GM19043 (cell line): ENCODE results near the gene KCNN1.
"Not testable (repeated sequence)": the region's sequence is repeated elsewhere in the genome, so short reads cannot be mapped to it uniquely, and the experiment has no call there.

Source experiments
- ATAC-seq: cut with Tn5 transposase; IDR thresholded peaks from one replicate; pipeline ENCODE4 v1.9.1; 2021; ENCODE audit warnings: low read depth; ENCODE audit not compliant: unreplicated experiment

The KCNN1 gene

DNA sequence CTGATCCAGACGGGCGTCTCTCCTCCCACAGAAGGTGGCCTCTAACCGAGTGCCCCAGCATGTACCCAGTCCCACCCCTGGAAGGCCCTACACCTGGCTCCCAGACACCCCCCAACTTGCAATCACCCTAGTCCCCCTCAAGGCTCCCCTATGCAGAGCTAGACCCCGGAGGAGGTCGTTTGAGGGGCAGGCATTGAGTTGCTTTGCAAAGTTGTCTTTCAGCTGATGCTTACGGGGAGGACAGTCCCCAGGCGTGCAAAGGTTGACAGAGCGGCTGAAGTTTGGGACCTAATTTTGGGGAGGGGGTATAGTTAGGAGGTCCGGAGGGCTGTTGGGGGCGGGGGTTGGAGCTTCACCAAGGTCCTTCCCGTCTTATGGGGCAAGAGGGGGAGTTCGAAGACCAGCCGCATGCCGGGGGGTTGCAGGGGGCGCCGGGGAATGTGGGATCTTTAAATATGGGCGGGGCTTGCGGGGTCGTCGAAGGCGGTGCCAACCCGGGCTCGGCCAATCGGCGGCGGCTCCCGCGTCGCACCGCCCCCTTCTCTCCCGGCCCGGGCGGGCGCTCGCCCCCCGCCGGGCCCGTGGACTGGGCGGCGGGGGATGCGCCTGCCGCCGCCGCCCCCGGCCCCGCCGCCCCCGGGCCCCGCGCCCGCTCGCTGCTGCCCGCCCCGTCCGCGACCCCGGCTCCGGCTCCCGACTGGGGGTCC is at the start of gene KCNN1:
KCNN1 (plus strand) TSS at position 558 of the 707 bp plus-strand sequence. CDS start 6,782 bp downstream, outside the sequence.
- ATAC-seq, result no peak

DNA sequence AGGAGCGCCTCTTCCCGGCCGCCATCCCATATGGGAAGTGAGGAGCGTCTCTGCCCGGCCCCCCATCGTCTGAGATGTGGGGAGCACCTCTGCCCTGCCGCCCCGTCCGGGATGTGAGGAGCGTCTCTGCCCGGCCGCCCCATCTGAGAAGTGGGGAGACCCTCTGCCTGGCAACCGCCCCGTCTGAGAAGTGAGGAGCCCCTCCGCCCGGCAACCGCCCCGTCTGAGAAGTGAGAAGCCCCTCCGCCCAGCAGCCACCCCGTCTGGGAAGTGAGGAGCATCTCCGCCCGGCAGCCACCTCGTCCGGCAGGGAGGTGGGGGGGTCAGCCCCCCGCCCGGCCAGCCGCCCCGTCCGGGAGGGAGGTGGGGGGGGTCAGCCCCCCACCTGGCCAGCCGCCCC is 48.8 kb upstream of the KCNN1 start:
- ATAC-seq, result not testable (repeated sequence)

DNA sequence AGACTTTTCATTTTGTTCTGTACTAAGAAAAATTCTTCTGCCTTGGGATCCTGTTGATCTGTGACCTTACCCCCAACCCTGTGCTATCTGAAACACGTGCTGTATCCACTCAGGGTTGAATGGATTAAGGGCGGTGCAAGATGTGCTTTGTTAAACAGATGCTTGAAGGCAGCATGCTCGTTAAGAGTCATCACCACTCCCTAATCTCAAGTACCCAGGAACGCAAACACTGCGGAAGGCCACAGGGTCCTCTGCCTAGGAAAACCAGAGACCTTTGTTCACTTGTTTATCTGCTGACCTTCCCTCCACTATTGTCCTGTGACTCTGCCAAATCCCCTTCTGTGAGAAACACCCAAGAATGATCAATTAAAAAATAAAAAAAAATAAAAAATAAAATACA is 47.8 kb upstream of the KCNN1 start:
- not testable (repeated sequence) for ATAC-seq

DNA sequence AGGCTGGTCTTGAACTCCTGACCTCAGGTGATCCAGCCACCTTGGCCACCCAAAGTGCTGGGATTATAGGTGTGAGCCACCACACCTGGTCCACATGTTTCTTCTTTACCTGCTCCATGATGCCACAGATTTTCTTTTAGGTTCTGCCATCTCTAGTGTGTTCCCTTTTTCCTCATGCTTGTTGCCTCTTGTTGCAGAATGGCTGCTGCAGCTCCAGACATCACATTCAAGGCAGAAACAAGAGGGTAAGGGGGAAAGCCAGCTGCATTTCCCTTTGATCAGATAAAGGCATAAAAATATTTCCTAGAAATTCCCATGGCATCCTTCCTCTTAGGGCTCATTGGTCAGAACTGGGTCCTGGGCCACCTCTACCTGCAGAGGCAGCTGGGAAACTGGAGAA is 46.4 kb upstream of the KCNN1 start:
- ATAC-seq, result no peak

DNA sequence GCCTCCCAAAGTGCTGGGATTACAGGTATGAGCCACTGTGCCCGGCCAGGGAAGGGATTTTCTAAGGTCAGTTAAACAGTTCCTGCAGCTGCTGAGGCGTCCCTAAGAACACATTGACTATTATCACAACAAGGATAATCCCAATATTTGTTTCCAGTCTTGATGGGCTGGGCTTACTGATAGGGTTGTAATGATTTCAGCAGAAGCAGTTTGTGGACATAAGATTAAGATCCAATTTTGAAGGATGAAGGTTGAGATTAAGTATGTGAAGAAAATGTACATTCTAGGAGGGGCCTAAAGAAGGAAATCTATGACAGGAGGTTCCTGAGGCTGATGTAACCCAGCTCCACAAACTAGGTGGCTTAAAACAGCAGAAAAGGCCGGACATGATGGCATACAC is 44.8 kb upstream of the KCNN1 start:
- ATAC-seq, result no peak

DNA sequence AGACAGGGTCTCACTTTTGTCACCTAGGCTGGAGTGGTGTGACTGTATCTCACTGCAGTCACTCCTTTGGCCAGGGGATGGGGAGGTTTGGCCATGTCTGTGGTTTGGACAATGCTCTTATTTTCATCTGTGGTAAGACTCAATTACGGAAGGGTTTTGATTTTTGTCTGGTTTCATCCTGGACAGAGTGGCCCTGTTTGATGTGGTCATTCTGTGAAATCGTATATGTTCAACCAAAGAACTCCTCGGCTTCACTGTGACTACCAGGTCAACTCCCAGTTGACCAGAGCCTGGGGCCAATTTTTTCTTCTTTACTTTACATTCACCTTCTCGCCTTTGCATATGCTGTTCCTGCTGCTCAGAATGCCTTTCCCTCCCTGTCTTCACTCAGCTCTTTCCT is 40.9 kb upstream of the KCNN1 start:
- no peak for ATAC-seq

DNA sequence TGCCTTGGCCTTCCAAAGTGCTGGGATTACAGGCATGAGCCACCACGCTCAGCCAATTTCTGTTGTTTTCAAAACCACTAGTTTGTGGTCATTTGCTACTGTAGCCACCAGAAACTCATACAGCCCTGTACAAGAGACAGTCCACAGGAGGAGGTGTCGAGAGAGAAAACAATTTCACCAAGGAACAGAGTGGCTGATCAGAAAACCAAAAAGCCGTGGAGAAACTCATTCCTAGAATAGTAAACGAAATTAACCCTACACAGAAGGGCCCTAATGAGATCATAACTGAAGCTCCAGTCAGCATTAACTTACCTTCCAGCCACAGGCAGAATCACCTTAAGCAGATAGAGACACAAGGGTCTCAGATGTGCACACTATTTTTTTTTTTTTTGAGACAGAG is 37.9 kb upstream of the KCNN1 start:
- no peak for ATAC-seq

DNA sequence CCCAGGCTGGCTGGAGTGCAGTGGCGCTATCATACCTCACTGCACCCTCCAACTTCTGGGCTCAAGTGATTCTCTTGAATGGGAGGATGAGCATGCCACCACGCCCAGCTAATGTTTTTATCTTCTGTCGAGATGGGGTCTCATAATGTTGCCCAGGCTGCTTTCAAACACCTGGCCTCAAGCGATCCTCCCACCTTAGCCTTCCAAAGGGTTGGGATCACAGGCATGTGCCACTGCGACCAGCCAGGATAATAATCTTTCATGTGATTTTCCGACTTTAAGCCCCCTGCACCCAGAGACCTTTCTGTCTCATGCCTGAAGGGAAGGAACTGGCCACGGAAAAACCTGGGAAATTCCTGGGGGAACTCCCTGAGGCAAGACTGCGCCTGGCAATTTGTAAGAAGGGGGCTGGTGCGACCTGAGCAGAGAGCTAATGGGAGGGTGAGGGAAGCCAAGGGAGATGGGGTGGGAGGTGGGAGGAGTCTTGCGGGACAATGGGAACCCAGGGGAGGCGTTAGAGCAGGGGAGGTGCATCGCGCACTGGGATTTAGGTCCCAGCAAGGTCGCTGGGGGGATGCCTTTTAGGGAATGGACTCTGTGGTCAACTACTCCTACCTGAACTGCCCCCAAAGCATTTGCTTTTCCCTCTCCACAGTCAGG is 35.2 kb upstream of the KCNN1 start:
- ATAC-seq, result no peak

DNA sequence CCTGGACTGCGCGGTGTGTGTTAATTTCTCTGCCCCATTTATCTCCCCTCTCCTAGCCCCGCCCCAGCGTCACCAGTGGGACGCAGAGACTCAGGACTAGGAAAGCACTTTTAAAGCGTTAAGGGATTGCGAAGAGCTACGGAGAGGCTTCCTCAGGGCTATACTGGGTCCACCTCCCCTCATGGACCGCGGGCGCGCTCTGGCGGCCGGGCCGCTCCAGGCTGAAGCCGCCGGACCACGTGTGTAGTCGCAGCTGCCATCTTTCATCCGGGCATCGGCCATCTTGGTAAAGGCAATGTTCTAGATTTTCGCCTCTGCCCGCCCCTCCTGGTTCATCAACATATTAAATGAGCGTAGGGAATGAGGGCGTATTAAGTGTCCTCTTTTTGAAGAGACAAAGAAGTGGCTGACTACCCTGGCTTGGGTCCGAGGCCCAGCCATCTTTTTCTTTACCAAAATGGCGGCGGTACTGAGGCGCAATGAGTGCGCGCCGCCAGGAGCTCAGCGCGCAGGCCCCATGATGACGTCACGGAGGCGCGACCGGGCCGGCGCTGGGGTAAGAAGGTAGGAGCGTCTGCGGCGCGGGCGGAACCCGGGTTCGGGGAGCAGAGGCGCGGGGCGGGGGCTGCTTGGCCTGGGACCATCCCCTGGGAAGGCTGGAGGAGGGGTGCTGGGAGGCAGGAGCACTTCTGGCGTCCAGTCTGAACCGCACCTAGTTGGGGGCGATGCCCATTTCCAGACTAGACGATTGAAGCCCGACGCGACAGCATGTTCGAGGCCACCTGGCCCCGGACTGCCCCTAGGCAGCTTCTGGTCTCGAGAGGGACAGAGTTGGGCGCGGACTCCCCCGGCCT is 34.2 kb upstream of the KCNN1 start, which contains the start of gene CCDC124:
CCDC124 (plus strand) TSS at position 531 of the 854 bp plus-strand sequence. CDS start 3,406 bp downstream, outside the sequence.
- peak; percentile 58 for ATAC-seq

DNA sequence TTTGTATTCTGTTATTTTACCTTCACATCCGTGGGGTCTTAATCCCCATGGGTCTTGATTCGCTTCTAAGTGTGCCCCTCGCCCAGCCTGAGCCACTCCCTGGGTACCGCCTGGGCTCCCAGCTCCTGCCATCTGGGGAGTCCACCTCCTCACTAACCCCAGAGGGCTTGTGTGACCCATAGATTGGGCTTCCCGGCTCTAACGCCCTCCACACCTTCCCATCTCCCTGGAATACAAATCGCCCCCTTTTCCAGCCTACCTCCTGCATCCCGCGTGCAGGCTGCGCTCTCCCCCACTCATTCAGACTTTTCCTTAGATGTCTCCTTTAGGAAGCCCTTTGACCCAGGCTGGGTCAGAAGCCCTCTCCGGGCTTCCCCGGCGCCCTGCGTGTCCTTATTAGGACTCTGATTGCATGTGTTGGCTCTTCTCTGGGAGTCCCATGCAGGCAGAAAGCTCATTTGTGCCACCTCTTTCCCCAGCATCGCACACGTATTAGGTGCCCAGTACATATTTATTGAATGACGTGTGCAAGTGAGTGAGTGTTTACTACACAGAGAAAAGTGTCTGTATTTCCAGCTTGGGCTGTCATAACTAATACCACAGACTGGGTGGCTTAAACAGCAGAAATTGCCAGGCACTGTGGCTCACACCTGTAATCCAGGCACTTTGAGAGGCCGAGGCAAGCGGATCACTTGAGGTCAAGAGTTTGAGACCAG is 33.3 kb upstream of the KCNN1 start:
- ATAC-seq, result no peak

DNA sequence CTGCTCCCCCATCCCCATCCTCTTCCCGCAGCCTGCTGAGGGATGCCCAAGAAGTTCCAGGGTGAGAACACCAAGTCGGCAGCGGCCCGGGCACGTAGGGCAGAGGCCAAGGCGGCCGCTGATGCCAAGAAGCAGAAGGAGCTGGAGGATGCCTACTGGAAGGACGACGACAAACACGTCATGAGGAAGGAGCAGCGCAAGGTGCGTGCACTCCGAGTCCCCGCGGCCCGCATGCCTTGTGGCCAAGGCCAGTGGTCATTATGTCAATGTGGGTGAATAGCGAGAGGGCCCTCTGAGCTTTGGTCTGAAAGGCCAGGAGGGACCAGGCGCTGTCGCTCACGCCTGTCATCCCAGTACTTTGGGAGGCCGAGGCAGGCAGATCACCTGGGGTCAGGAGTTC is 30.5 kb upstream of the KCNN1 start:
- no peak for ATAC-seq

DNA sequence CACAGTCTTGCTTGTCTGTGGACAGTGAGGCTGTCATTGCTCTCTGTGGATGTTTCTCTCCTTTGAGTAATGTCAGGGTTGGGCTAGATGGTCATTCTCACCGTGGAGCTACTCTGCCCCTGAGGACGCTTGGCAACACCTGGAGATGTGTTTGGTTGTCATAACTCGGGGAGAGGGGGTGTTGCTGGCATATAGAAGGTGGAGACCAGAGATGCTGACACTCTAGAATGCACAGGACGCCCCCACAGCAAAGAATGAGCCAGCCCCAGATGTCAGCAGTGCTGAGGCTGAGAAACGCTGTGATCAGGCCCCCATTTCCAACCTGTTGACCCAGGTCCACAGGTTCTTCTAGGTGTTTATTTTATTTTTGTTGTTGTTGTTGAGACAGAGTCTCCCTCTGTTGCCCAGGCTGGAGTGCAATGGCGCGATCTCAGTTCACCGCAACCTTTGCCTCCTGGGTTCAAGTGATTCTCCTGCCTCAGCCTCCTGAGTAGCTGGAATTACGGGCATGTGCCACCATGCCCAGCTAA is 29.5 kb upstream of the KCNN1 start:
- ATAC-seq, result no peak

DNA sequence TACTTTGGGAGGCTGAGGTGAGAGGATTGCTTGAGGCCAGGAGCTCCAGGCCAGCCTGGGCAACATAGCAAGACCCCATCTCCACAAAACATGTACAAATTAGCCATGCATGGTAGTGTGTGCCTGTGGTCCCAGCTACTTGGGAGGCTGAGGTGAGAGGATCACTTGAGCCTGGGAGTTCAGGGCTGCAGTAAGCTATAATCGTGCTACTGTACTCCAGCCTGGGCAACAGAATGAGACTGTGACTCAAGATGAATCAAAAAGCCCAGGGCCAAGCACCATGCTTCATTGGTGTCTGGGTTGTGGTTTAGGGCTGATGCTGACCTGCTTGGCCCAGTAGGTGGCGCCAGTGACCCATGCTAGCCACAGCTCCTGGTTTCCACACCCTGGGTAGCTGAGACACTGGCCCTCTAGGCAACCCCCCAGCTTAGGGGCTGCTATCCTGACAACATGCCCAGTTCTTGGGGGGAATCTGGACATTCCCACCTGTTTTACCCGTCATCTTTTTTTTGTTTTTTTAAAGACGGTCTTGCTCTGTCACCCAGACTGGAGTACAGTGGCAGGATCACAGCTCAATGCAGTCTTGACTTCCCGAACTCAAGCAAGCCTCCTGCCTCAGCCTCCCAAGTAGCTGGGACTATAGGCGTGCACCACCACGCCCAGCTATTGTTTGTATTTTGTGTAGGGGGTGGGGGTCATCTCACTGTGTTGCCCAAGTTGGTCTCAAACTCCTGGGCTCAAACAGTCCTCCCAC is 28.6 kb upstream of the KCNN1 start:
- no peak for ATAC-seq

DNA sequence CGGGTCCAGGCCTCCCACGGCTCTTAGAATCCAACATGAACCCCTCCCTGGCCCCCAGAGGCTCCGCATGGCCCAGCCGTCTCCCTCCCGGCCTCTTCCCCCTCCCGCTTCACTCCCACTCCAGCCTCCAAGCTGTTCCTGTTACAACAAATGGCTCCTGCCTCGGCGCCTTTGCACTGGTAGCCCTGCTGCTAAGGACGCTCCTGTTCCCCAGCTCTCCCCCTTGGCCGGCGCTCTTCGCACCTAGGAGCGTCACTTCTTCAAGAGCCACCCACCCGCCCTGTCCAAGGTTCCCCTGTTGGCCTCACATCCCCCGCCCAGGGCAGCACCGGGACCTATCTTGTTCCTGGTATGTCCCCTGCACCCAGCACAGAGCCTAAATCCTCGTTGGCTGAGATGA is 24.7 kb upstream of the KCNN1 start:
- ATAC-seq, result no peak

DNA sequence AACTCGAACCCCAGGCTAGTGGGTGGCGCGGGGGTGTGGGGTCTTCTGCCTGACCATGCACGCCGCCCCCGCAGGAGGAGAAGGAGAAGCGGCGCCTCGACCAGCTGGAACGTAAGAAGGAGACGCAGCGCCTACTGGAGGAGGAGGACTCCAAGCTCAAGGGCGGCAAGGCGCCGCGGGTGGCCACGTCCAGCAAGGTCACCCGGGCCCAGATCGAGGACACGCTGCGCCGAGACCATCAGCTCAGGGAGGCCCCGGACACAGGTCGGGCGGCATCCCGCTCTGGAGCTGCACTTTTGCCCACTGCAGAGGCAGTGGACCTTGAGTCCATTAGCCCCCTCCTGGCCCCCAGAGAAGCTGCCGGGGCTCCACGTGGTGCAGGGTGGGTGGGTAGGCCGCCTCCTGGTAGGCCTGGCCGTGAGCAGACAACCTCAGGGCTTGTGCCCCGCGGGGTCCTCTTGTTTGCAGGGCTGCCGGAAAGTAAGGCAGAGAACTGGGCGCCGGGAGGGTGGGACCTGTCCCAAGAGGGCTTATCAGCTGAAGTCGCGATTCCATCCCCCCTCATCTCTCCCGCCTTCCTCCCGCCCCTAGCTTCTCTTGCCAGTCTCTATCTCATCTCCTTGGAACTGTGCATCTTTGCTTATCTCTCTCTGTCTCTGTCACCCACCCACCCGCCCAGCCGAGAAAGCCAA is 24.2 kb upstream of the KCNN1 start:
- no peak for ATAC-seq

DNA sequence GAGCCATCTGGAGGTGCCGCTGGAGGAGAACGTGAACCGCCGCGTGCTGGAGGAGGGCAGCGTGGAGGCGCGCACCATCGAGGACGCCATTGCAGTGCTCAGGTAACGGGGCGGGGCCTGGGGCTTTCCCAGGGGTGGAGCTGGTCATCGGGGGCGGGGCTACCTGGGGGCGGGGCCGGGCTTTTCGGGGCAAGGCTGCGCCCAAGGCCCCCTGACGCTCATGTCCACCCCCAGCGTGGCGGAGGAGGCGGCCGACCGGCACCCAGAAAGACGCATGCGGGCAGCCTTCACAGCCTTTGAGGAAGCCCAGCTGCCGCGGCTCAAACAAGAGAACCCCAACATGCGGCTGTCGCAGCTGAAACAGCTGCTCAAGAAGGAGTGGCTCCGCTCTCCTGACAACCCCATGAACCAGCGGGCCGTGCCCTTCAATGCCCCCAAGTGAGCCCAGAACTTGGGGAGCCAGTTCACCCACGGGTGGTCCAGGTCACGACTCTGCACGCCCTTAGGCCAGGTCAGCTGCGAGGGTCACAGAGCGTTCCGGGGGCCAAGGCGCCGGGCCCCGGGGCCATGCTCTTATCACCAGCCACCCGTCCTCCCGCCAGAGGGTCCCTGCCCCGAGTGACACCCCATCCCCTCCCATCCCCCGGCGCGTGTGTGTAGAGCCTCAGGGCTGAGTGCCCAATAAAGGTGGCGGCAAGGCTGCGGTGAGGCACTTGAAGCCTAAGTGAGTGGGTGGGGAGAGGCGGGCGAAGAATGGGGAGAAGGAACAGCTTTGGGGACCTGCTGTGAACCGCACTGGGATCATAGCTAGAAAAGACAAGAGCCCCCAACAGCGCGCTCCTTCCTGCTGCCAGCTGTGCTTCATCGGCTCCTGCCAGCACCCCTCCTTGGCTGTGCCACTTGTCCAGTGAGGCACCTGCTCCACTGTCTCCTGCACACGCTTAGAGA is 23.4 kb upstream of the KCNN1 start:
- no peak for ATAC-seq

DNA sequence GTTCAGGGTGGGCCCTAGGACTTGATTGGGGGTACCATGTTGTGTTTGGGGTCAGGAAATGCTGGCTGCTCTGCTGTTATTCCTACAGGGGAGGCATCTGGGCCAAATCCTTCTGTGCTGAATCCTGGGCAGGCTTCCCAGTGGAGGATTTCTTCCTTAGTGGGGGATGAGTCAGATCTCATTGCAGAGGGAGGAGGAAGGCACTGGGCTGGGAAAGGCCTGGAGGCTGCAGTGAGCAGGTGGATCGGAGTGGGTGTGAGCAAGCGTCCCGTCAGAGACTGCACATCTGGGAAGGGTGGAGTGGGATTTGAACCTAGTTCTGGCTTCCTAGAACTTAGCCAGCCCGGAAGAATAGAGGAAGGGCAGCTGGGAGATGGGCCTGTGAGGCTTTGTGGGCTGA is 22.6 kb upstream of the KCNN1 start:
- ATAC-seq, result no peak
